NK-92 (cell line): ENCODE measurements around the gene AUTS2.

ENCODE experiments used
- DNase-seq: peaks from one replicate; lab custom pipeline; 2025; ENCODE audit not compliant: unreplicated experiment; lab: John Stamatoyannopoulos, UW

Gene AUTS2

DNA sequence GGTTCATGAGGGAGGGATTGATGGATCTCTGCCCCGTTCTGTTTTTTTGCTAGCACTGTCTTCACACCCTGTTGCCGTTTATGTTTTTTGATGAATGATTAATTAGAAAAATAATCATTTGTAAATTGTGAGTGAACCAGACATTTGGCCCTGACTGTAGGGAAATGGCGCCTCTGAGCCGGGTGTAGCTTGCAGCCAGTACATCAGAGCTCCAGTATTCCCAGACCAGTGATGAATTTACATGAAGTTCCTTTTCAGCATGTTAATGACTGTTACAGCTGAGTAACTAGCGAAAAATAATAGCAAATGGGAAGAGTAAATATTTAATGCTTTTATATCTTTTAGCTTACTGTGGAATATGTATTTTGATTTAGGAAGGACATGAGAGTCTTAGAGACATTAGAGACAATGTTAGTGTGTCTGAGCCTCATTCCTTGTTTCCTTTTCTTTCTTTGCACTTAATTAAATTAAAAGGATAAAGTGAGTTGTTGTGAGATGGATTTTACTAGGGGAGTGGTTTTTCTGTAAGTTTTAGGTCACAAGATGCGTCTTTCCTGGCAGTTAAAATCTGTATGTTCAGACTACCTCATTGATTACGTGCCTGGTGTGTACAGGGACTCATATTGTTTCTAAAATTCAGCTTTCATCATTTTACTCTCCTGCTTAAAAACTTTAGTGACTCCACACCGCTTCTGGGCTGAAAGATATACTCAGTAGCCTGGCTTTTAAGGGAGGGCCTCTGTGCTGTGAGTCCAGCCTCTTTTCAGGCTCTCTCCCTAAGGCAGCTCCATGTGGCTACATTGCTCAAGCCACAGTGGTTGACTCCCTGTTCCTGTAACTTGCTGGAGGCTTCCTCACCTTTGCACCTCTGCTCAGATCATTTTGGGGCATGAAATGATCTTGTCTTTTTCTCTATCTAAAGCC lies 86.4 kb downstream of the AUTS2 start:
- DNase-seq, result no peak

DNA sequence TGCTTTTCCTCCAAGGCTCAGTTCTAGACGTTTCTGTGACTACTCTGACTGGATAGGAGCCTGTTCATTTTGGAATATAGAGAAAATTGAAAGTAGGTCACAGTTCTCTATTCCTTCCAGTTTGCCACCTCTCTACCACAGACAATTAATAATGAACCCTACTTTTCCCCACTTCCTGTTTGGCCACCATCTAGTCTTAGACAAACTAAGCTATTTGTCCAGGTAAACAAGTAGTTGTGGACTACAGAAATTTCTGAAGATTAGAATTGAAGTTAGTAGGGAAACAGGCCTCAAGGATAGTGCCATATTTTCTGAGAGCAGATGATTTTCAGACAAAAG lies 87.0 kb downstream of the AUTS2 start:
- no peak for DNase-seq

DNA sequence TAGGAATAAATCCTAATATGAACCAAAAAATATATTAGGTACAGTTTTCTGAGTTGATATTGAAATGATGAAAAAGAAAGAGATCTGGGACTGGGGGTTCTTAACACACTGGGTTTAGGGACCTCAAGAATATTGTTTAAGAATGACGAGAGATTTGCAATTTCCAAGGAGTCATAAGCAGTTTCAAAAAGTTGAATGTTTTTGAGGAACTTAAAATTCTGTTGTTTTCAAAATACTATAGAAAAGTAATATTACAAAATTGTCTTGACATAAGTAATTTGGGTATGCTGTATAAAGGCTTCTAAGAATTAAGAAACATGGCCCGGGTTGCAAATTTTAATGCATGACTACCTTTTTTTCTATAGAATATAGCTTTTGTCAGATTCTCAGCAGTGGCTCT lies 88.1 kb downstream of the AUTS2 start:
- no peak for DNase-seq

DNA sequence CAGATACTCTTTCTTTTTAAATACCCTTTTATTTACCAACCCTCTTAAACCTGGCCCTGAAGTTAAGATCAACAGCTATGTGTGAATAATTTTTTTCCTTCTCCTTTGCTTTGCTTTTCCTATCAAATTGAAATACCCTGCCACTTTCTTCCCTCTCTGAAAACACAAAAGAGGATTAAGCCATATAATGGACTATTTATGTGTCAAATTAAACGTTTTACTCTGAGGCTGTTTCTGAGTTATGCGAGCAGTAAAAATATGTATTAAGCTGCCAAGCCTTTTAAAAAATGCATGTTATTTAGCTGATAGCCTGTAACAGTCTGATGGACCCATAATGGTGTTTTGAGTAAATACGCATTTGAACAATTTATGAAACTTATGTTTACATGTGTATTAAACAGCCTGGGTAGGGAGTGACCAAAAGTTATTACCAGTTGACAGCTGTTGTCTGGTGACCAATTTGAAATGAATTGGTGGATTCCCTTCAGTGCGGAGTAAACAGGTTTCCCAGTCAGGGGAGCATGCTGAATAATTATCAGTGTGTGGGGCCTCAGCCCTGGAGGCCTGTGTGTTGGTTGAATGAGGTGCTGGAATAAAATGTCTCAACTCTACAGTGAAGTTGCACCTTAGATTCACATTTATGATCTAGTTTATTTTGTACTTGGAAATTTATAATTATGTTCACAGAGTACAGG lies 89.6 kb downstream of the AUTS2 start:
- DNase-seq, result no peak

DNA sequence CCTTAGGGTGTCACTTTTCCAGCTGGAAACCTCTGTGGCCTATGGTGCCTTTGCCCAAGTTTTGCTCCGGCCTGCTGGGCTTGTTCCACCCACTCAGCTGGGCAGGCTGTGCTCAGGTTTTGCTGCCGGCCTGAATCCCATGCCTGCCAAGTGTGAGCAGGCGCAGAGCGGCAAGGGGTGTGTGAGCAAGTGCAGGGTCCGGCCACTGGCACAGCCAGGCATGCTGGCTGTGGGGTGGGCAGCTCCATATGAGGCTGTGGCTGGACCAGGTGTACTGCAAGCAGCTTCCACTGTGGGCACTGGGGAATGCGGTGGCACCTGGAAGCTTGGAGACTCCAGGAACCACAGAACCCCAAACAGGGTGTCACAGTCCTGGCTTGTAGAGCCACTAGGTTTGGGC lies 92.1 kb downstream of the AUTS2 start:
- DNase-seq, result no peak

DNA sequence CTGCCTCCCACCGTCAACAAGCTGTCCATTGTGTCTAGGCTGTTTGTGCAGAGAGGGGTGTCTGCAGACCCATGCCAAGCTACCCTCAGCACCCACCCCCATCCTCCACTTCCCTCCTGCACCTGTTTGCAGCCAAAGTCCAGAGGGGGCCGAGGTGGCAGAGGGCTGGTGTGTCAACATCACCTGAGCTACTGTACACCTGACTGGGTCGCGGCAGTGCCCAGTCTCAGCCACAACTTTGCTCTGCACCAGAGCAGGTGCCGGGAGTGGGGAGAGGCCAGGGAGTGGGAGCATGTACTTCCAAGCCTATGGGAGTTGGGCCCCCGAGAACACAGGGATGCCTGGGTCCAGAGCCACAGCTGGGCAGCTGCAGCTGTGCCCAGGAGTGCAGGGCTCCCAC lies 93.1 kb downstream of the AUTS2 start:
- no peak for DNase-seq

DNA sequence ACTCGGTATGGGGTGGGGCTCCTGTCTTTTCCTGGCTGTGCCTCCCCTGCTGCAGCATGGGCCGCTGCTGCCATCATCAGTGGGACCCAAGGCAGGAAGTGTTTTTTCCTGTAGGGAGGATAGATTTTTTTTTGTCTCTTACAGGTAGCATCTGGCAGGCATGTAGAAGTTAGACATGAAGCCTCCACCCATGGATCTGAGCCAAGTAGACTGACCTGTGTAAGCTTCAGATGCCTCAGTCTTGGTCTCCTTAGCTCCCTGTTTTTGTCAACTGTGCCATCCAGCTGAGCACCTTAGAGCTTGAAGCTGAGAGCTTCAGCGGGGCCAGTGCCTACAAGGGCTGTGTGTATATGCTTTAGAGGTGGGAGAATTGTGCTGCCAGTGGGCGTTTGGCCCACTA lies 93.5 kb downstream of the AUTS2 start:
- DNase-seq, result no peak

DNA sequence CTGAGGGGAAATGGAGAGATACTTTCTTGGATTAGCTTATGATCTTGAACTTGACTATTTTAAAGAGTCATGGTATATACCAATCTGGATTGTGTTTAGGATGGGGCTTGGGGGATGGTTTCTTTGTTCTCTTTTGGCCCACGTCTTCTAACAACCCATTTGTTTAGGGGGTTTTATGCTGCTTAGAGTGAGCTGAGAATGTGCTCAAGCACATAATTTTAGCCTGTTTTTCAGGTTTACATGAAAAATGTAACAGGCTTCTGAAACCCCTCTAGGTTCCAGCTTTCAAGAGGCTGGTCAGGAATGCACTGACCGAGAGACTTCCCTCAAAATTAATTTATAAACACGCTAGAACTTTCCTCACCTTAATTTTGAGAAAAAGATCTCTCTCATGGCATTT lies 94.3 kb downstream of the AUTS2 start:
- no peak for DNase-seq

DNA sequence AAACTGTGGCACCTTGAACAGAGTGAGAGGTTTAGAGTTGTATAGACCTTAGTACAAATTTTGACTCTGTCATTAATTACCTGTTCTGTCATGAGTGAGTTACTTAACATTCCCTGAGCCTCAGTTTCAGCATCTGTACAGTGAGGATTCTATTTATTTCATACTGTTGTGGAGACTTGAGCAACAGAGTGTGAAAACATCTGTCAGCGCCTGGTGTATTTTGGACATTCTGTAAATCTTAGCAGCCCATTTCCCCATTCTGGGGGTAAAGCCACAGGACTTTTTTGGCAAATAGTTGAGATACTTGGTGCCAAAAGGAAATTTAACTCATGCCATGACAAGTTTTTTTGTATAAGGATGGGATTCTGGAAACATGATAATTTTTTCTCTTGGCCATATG lies 94.8 kb downstream of the AUTS2 start:
- DNase-seq, result no peak

DNA sequence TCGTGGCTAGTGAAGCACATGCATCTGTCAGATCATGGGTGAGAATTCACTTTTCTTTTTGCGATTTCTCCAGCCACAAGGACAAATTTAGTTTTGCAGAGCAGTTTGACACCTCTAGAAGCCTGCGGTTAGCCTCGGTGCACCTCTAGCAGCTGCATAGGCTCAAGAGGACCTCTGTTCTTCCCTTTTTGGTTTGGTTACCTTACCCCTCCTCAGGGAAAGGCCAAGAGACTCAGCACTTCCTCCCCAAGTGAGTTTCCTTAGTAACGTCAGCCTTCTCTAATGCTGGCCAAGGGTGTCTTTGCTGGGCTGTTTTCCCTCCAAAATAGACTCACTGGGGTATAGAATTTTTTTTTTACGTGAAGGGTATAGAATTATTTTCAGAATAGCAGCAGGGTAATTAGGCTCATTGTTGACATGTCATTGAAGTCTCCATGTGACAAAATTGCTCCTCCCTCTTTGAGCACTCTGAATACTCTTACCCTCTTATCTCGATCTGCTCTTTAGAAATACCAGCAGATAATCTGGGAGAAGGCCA lies 97.8 kb downstream of the AUTS2 start:
- DNase-seq, result no peak

DNA sequence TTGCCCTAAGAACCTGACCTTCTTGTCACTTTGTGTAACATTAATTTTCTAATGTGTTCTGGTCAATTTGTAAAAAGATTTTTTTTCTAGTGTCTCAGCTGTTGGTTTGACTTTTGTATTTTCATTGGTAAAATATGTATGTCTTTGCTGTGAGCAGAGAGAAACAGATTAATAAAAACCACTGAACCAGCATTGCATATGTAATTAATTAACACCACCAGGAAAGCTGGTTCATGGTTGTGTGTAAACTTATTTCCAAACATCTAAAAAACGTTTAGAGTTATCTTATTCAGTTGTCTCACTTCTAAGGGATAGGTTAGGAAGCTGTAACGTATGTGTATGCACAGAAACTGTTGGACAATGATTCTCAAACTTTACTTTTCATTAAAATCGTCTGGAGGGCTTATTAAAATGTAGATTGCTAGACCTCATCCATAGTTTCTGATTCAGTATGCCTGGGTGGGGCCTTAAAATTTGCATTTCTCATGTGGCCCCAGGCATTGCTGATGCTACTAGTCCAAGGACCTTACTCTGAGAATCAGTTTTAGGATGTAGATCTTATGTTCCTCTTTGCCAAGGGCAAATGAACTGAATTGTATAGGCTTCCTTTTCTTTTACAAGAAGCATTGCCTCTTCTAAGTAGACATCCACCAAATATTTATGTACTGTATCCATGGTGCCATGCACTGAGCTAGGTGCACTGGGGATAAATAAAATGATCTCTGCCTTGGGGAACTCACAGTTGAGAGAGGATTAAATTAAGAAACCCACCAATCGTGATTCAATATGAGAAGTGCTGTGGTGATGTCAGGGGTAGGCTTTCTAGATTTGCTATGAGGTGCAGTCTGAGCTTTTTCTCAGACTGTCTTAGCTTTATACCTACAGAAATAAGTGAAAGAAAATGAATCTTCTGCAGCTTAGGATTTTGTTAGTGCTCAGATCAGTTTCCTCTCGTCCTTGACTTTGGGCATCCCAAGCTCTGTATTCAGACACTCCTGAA lies 98.7 kb downstream of the AUTS2 start:
- no peak for DNase-seq

DNA sequence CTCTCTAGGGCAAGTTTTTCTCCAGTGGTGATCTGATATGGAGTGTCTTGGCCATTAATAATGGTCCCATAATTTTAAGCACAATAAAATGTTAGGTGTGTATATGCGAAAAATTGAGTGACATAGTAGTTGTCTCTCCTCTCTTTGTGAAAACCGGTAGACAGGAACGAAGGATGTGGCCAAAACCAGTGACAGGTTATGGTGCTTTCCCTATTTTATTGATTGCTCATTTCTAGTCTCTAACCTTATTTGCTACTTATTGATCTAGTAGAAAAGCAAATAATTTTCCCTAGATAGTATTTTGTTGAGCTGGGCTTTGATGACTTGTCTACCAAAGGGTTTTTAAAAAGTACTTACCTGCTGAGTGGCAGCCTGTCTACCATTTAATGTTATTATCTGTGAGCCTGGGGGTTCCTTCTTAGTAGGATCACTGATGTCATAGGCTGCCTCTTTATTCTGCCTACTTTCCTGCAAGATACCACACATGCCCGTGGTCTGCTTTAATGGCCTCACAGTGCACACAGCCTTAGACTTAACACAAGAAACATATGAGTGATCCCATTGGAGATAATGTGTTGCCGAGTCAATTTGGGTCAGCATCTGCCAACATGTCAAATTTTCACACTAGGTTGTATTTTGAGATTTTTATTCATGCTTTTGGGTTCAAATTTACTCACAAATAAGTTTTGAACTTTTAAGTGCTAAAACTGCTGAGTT lies 100.0 kb downstream of the AUTS2 start:
- no peak for DNase-seq

DNA sequence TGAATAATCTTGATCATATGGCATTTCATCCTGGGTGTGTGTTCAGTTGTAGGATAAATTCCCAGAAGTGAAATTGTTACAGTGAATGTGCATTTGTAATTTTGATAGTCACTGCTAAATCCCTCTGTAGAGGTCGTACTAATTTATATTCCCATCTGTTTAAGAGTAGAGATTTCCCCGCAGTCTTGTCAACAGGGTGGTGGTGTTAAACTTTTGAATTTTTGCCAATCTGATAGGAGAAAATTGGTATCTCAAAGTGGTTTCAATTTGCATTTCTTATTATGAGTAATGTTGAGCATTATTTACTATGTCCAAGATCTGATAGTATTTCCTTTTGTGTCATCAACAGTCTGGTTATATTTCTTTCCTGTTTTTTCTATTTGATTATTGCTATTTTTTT lies 101.7 kb downstream of the AUTS2 start:
- DNase-seq, result no peak

DNA sequence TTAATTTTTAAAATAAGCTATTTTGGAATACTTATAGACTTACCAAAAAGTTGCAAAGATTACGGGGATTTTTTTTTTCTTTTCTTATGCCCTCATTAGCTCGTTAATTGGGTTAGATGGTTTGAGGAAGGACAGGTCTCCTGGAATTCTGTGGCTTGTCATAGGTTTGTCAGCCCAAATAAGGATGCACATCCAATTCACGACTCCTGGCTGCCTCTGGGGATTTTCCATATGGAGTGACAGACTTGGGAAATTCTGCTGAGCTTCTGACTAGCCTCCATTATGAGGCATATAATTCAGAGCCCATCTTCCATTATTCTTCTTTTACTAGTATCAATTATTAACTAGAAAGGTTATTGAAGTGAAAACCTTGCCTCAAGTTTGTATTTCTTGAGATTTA lies 102.1 kb downstream of the AUTS2 start:
- no peak for DNase-seq

DNA sequence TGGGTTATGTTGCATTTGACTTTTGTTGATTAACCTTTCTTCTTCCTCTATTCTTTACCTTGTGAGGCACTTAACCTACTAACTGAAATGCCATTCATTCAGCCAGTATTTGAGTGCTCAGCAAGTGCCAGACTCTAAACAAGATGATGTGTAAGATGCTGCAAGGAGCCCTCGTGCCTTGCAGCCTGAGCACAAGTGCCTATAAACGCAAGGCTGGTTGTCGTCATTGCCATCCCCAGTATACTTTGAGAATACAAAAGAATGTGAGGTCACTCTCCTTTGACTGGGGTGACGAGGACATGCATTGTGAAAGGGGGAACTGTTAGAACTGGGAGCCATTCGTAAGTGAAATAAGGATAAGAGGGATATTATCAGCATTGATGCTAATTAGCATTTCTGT lies 103.0 kb downstream of the AUTS2 start:
- no peak for DNase-seq

DNA sequence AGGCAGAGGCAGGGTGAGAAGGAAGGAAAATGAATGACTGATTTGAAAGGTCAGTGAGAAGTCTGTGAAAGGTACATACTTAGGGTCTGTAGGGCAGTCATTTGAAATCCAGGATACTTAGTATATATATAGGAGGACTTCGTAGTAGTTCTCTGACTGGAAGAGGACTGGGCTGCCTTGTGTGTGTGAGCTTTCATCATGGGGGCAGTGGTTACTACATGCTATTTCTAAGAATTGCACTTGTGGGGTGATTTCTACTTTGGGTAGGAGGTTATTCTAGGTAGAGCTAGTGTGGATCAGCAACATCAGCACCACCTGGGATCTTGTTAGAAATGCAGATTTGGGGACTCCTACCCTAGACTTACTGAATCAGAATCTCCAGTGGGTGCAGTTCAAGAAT lies 104.1 kb downstream of the AUTS2 start:
- DNase-seq, result no peak

DNA sequence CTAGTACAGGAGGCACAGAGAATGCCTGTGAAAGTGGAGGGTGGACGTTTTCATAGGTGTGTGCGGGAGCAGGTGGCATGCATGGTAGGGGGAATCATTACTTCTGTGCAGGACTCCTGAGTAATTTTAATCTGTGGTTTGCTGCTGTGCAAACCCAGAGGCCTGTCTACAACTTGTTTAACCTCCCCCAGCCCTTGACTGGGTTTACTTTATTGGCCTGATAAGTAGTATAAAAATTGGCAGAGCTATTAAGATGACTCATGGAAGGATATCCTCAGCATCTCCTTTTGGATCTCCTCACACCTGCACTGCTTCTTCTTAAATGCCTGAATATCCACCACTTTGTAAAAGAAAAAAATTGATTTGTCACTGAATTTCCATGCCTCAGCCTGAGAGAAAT lies 104.8 kb downstream of the AUTS2 start:
- DNase-seq, result no peak

DNA sequence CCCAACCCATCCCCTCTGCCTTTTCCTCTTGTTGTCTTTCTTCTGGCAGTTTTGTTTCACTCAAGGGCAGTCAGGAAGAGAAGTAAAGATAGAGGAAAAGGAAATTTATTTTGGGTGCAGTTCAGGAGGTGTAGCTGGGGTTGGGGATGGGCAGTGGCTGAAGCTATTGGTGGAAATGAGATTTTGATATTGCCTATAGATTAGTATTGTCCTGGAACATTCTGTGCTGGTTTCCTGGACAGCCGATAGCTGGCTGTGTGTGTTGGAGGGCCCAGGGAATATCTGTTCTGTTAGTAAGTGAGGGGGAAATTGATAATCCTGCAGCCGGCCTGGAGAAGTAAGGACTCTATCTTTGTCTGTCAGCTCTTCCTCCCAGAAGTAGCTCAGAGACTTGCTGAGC lies 107.8 kb downstream of the AUTS2 start:
- DNase-seq, result no peak

DNA sequence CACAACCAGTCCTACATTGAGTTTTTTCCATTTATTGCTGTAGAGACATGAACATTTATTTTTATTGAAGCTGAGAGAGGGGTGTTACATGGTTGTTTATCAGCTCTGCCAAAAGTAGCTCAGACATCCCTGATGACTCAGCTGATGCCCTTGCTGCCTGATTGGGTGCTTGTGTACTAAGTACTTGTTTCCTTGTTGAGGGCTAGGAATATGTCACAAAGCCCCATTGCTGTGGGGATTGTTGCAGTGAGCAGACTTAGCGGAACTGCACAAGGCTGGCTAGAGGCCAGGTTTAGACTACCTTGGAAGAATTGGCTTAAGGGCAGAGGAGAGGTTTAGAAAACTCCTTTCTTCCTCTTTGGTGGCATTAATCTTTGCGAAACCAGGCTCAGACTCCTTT lies 110.6 kb downstream of the AUTS2 start:
- no peak for DNase-seq

DNA sequence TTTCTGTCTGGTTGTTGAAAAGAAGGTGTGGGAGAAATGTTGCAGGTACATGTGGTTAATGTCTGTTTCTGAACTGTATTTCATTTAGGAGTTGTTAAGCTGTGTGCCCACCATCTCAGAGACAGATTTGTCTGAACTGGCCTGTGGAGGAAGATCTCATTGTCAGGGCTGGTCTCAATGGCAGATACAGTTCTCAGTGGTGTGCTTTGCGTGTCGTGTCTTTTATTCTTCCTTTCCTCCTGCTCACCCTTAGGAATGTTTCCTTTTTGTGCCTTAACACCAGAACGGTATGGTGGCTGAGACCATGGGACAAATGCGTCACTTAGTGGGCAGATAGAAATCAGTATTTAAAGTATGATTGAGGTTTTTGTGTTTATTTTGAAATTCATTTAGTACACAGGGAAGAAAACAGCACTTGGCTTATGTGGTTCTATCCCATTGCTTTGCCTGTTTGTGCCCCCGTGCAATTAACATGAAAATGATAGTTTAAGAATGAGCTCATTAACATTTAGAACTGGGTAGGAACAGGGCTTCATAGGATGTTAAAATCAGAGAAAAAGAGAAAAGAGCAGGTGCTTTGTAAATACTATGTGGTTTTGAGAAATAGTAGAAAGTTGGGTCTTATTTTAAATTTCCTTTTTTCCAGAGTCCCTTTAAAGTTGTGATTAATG lies 112.6 kb downstream of the AUTS2 start:
- DNase-seq, result no peak
